T-helper 2 cell (primary cell): ENCODE measurements around the gene TEN1.
A peak's percentile ranks its signal among the peaks of the same experiment; 100 is the strongest.

Experiments used
- DNase-seq, 5 experiments: peaks; one replicate each; pipeline versions ENCODE4 v3.0.0 to v3.0.0-alpha.2; 2012 to 2022

Gene TEN1

DNA sequence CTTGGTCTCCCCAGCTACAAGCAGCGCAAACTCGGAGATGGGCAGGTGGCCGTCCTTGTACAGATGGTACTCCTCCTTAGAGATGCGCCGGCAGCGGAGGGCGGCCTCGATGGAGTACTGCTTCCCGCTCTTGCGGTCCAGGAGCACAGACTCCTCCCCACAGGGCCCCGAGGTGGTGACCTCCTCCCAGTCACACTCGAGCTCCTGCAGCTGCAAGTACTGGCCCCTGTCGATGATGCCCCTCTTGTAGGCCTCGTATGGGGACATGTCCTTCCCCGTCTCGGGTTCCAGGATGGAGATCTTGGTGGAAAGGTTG, 28.8 kb downstream of the TEN1 start:
- no peak for DNase-seq

- DNase-seq, result no peak
These were observed 29.2 kb downstream of the TEN1 start for GRCh38 chr17:76008208-76008607.

DNA sequence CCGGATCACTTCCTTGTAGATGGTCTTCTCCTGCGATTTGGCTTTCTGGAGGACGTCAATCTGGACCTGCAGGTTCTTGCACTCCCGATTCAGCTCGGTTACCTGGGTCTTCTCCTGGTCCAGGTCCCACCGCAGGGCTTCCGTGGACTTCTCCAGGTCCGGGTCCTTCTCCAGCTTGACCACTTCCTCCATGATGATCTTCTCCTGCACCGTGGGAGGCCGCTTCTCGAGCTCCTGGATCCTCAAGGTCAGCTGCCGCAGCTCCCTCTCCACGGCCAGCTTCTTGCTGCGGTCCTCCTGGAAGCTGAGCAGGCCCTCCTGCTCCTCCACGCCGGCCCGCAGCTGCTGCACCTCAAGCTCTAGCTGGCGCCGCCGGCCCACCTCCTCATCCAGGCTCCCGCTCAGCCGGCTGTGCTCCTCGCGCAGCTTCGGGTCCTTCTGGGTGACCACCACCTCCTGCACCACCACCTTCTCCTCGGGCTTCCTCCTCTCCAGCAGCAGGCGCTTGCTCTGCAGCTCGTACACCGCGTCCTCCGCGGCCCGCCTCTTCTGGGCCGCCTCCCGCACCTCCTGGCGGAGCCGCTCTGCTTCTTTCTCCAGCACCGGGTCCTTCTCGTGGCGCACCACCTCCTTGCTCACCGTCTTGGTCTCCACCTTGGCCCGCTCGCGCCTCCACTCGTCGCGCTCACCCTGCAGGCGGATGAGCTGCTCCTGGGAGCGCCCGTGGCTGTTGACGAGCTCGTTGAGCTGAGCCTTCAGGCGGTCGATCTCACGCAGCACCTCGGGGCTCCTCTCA, 29.8 kb downstream of the TEN1 start:
- no peak for DNase-seq

- DNase-seq, result no peak
These were observed 30.4 kb downstream of the TEN1 start for GRCh38 chr17:76009447-76009846.

DNA sequence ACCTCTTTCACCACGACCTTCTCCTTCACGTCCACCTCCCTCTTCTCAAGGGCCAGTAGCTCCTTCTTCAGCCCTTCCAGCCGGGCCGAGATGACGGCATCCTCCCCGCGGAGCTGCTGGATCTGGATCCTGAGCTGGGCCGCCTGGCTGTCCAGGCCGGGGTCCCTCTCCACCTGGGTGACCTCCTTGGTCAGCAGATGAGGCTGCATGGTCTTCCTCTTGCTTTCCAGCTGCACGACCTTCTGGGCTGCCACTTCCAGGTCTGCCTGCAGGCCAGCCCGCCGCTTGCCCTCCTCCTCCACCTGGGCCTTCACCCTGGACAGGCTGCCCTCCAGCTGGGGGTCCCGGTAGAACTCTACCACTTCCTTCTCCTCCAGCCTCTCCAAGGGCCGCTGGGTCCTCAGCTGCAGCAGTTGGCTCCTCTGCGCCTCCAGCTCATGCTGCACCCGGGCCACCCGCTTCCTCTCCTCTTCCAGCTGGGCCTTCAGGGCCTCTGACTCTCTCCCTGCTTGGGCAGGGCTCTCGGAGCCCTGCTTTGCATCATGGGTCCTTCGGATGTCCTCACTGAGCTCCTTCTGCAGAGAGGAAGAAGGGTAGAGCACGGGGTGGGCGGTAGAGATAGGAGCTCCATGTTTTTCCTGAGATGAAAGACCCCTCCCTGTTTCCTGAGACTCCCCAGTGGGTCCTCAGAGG, 31.1 kb downstream of the TEN1 start:
- no peak for DNase-seq

GRCh38 chr17:76011951-76012350, 32.9 kb downstream of the TEN1 start:
- no peak for DNase-seq

- DNase-seq, result no peak
These were observed 34.4 kb downstream of the TEN1 start for GRCh38 chr17:76013377-76013932.

DNA sequence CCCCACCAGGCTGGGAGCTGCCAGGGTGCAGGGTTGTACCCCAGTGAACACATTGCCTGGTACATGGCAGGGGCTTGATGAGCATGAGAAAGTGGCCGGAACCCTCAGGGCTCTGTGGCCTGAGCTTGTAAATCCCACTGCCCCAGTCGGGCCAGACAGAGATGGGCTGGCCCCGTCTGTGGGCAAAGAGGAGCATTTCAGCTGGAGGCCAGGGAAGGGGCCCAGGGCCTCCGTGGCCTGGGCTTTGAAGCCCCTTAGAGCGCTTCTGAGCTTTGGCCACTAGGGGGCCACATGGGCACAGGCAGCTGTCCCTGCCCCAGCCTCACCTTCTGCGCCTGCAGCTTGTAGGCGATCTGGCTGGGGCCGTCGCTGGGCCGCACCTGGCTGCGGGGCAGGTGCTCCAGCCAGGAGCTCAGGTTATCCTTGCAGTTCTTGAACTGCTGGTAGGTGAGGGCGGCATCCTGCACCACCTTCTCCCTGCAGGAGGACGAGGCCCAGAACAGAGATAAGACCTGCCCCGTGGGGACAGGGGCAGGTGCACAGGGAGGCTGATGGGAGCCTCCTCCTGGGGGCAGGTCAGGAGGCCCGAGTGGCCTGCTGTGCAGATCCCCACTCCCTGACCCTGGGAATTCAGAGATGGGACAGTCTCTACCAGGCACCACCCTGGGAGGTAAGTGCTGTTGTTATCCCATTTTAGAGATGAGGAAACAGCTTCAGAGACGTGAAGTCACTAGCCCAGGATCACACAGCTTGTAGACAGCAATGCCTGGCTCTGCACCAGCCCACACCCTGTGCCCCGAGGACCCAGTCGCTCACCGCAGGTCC, 35.3 kb downstream of the TEN1 start:
- peak; percentile 51 to 80 (median 64) for DNase-seq

GRCh38 chr17:76014925-76015261, 35.9 kb downstream of the TEN1 start:
- DNase-seq, result no peak

DNA sequence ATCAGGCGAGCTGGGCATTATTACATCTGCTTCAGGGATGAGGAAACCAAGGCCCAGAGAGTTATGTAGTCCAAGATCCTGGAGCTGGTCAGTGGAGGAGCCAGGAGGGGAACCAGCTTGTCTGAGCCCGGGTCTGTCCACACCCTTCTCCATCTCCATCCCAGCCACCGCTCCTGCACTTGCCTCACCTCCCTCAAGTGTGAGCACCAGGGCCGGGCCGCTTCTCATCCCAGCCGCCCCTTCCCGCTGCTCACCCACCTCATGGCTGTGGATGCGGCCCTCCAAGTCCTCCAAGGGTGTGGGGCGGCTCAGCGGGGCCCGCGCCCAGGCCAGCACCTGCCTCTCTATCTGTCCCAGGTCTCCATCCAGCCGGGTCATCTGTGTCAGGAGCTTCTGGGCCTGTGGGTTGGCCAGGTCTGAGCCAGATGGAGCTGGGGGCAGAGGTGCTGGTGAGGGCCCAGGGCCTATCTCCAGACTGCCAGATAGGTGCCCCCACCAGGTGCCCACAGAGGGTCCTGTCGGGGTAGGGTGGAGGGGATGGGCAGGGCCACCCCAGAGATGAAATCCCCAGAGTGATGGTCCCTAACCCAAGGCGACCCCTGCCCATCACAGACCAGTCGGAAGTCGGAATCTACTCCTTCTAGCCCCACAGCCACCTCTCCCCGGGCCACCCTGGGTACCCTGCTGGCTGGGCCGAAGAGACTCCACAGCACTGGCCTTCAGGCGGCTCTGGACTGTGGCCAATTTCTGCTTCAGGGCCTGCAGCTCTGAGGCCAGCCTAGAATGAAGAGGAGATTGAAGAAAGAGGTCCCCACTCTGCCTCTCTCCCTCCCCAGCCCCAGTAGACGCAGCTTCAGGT, 38.7 kb downstream of the TEN1 start:
- no peak for DNase-seq

DNA sequence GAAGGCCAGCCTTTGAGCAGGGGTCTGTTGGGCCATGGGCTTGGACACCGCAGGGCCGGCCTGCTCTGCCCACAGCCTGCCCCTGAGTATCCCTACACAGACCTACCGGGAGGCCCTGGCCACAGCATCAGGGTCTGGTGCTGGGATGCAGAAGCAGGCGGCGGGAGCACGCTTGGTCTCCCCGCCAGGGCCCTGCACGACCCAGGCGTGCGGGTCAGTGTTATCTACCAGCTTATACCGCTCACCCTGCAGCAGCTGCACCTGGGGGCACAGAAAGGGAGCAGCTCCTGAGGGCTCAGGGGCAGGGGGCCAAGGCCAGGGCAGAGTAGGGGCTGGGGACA, 39.3 kb downstream of the TEN1 start:
- no peak for DNase-seq

DNA sequence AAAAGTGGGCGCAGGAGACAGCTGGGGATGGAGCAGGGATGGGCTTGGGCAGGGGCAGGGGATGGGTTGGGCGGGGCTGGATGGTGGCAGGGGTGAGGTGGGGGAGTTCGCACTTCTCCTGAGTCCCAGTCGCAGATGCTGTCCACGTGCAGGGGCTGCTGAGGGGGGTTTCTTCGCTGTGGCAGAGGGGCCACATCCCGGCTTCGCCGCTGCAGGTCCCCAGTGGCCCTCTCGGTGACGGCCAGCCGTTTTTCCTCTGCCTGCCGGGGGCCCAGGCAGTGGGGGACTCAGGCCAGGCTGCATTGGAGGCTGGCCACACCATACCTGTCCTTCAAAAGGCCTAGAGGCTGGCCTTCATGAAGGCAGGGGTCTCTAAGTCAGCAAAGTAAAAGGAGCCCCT, 39.8 kb downstream of the TEN1 start:
- DNase-seq, result no peak

DNA sequence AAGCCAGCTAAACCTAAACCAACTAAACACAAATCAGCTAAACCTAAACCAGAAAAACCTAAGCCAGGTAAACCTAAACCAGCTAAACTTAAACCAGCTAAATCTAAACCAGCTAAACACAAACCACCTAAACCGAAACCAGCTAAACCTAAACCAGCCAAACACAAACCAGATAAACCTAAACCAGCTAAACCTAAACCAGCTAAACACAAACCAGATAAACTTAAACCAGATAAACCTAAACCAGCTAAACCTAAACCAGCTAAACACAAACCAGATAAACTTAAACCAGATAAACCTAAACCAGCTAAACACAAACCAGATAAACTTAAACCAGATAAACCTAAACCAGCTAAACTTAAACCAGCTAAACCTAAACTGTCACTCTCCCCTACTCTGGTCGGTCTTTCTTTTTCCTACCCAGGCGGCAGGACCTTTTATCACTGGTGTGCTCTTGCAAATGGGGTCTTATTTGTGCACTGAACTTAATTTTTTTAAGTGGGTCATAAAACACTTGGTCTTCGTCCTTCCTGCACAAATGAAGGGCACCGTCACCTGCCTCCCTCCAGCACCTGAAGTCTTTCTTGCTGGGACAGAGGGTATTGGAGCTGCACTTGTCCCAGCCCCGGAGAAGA, 40.9 kb downstream of the TEN1 start:
- DNase-seq, result no peak

GRCh38 chr17:76022285-76022684, 43.2 kb downstream of the TEN1 start:
- no peak for DNase-seq

DNA sequence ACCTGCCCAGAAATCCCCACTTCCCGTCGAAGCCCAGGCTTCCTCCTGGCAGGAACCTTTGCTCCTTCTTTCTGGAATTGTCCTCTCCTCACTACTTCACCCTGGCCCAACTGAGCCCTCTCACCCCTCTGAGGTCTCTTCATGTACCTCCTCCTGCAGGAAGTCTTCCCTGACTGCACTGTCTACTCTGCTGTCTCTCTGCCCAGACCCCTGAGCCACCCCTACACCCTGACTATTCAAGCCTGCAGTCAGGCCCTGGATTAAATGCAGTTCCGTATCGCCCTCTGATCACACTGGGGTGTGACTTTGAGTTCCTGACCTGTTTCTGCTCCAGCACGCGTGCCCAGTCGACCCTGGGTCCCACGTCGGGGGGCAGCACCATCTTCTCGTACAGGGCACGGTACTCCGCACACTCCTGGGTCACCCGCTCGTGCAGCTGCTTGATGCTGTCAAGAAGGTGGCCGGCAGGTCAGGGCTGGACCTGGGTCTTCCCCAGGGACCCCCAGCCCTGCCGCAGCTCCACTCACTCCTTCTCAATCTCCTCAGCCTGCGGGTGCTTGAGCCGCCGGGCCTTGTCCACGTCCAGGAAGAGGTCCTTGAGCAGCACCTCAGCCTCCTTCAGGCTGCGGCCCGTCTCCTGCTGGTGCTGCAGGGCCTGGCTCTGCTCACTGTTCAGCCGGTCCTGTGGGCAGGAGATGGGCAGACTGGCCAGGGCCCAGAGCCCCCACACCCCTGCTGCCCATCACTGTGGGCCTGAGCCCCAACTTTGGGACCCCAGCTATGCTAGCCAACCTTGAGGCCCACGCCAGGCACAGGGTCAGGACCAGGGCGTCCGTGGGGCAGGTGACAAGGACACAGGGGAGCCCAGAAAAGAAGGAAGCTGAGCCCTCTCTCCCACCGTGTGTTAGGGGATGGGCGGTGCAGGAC, 44.2 kb downstream of the TEN1 start:
- DNase-seq, result no peak

GRCh38 chr17:76023900-76024237, 44.8 kb downstream of the TEN1 start:
- no peak for DNase-seq

- DNase-seq, result no peak
These were observed 45.3 kb downstream of the TEN1 start for GRCh38 chr17:76024353-76024752.

GRCh38 chr17:76025294-76025693, 46.3 kb downstream of the TEN1 start:
- DNase-seq, result no peak

GRCh38 chr17:76026714-76027158, 47.7 kb downstream of the TEN1 start:
- no peak for DNase-seq

DNA sequence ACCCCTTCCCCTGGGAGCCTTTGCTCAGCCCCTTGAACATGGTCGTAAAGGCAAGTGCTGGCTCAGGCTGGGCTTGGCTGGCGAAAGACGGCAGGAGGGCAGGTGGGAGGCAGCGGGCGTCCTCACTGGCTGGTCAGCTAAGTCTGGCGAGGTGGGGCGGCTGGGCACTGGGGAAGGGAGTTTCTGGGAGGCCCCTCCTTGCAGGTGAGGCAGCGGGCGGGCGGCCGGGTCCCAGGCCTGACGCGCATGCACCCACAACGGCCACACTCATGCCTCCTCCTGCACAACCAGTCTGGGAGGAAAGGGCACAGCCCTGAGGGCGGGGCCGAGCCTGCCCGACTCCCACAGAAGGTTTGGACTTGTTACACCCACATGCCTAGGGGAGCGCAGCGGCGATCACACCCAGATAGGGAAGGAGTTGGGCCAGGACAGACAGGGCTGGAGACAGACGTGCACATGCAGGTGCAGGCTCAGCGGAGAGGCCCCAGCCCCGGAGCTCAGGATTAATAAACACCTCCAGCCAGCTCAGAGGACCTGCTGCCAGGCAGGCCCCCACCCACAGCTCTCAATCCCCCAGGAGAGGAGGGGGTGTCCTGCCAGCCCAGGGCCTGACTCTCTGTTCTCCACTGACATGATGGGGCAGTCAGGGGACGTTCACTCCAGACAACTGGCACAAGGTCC, 48.3 kb downstream of the TEN1 start, which contains the start of gene EVPL:
TSS of gene EVPL (minus strand) at position 148 of the 681 bp plus-strand sequence. CDS start at position 40, 108 bp downstream.
- no peak for DNase-seq
